Renal cortical epithelial cell (primary cell): ENCODE measurements around the gene MC2R. TPM values are rescaled to one million over a fixed set of nuclear protein-coding genes. Genes with fewer than 3 reads are reported as not detected.

ENCODE experiments used
- DNase-seq: peaks from one replicate; pipeline ENCODE4 v3.0.0-alpha.2; 2011; ENCODE audit warnings: low read depth
- total RNA-seq: library from RNA; depleted of rRNA; stranded (reverse); fragments of >200 nt; gene quantifications from 2 replicates; pipeline ENCODE4 v1.2.3, GENCODE V29; 2014

Gene MC2R
- not detected in 2 replicates for total RNA-seq

GRCh38 chr18:13915391-13915790 is at the start of gene MC2R:
TSS of gene MC2R (minus strand) at chr18:13915536. CDS start at chr18:13885518, 30,018 bp downstream.
- no peak for DNase-seq

- DNase-seq = no peak
Measured at GRCh38 chr18:13945811-13946210, 30.5 kb upstream of the MC2R start.

- DNase-seq = no peak
Measured at GRCh38 chr18:13943338-13943737, 28.0 kb upstream of the MC2R start.

- no peak for DNase-seq
Measured at GRCh38 chr18:13940326-13940725, 25.0 kb upstream of the MC2R start.

GRCh38 chr18:13934676-13935075 is 19.3 kb upstream of the MC2R start:
- no peak for DNase-seq

GRCh38 chr18:13934058-13934457 is 18.7 kb upstream of the MC2R start:
- no peak for DNase-seq

- no peak for DNase-seq
Measured at GRCh38 chr18:13932285-13933025, 17.1 kb upstream of the MC2R start.

- no peak for DNase-seq
Measured at GRCh38 chr18:13930964-13931363, 15.6 kb upstream of the MC2R start.

GRCh38 chr18:13923221-13923620 is 7.9 kb upstream of the MC2R start:
- DNase-seq = no peak

- no peak for DNase-seq
Measured at GRCh38 chr18:13918898-13919297, 3.6 kb upstream of the MC2R start.

GRCh38 chr18:13917401-13917800 is 2.1 kb upstream of the MC2R start:
- no peak for DNase-seq

GRCh38 chr18:13916559-13916958 is 1.2 kb upstream of the MC2R start:
- DNase-seq = no peak

- no peak for DNase-seq
Measured at GRCh38 chr18:13915995-13916431, 677 bp upstream of the MC2R start.

GRCh38 chr18:13914756-13915155 is 580 bp downstream of the MC2R start:
- no peak for DNase-seq

GRCh38 chr18:13914170-13914569 is 1.2 kb downstream of the MC2R start:
- DNase-seq = no peak

- no peak for DNase-seq
Measured at GRCh38 chr18:13913205-13913604, 2.1 kb downstream of the MC2R start.

GRCh38 chr18:13912601-13913000 is 2.7 kb downstream of the MC2R start:
- no peak for DNase-seq

GRCh38 chr18:13910986-13911385 is 4.3 kb downstream of the MC2R start:
- no peak for DNase-seq

GRCh38 chr18:13910501-13910900 is 4.8 kb downstream of the MC2R start:
- DNase-seq = no peak

- DNase-seq = no peak
Measured at GRCh38 chr18:13909141-13909940, 6.0 kb downstream of the MC2R start.

- no peak for DNase-seq
Measured at GRCh38 chr18:13900633-13901032, 14.7 kb downstream of the MC2R start.

- no peak for DNase-seq
Measured at GRCh38 chr18:13895505-13896033, 19.8 kb downstream of the MC2R start.

- no peak for DNase-seq
Measured at GRCh38 chr18:13894531-13894930, 20.8 kb downstream of the MC2R start.
